ENCODE data around the gene RAB6B.

RAB6B gene

GRCh38 chr3:133921592-133921991, 25.9 kb upstream of the RAB6B start:
- DNase-seq (ENCODE audit: low read depth): no peak
- H3K4me3 ChIP-seq (ENCODE audit: low read length): no peak overlapping the region
- TF ChIP-seq, protein P1, sequence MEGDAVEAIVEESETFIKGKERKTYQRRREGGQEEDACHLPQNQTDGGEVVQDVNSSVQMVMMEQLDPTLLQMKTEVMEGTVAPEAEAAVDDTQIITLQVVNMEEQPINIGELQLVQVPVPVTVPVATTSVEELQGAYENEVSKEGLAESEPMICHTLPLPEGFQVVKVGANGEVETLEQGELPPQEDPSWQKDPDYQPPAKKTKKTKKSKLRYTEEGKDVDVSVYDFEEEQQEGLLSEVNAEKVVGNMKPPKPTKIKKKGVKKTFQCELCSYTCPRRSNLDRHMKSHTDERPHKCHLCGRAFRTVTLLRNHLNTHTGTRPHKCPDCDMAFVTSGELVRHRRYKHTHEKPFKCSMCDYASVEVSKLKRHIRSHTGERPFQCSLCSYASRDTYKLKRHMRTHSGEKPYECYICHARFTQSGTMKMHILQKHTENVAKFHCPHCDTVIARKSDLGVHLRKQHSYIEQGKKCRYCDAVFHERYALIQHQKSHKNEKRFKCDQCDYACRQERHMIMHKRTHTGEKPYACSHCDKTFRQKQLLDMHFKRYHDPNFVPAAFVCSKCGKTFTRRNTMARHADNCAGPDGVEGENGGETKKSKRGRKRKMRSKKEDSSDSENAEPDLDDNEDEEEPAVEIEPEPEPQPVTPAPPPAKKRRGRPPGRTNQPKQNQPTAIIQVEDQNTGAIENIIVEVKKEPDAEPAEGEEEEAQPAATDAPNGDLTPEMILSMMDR (conservative IDR thresholded peaks at IDR 0.05; ENCODE audit: low read length): no peak

DNA sequence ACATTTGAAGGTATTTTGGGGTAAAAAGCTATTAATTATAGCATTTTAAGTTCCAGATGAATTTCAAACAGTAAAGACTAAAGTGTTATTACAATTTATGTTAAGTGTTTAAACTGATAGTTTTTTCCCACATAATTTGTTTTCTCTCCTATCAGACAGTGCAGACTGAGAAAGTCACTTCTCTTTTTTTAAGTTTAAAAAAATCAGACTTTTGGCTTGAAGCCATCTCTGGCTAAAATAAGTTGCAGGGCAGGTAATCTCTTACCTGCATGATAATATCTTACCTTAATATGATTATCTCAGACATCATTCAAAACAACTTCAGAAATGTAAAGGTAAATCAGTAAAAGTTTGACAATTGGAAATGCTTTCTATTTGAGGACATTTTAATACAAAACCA, 21.5 kb upstream of the RAB6B start:
- TF ChIP-seq, protein P1 (conservative IDR thresholded peaks at IDR 0.05; ENCODE audit: low read length): no peak
- no peak overlapping the region for H3K4me3 ChIP-seq (ENCODE audit: low read length)
- DNase-seq (ENCODE audit: low read depth): no peak

- no peak overlapping the region for H3K4me3 ChIP-seq (ENCODE audit: low read length)
- TF ChIP-seq, protein P1 (conservative IDR thresholded peaks at IDR 0.05; ENCODE audit: low read length): no peak
- DNase-seq (ENCODE audit: low read depth): no peak
These were observed 20.3 kb upstream of the RAB6B start for GRCh38 chr3:133915685-133916658.

DNA sequence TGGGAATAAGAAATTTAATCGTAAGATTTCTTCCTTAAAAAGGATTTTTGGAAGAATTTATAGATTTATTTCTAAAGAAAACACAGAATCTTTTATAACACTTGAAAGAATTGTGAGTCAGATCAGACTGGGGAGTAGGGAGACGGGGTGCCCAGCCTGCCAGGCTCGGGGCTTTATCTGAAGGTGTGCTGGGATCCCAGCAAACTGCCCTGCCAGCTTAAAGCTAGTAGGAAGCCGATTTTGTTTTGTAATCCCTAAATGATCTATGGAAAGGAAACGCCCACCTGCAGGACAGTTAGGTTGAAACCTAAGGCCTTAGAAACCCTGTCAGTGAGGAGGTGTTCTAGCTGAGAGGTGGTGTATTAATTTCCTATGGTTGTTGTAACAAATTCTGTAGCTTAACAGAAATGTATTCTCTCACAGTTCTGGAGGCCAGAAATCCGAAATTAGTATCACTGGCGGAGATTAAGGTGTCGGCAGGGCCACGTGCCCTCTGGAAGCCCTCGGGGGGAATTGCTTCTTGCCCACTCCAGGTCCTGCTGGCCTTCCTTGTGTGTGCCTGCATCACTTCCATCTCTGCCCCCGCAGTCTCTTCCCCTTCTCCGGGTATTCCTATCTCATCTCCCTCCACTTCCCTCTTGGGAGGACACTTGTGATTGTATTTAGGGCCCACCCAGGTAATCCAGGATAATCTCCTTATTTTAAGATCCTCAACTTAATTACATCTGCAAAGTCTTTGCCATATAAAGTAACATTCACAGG, 19.3 kb upstream of the RAB6B start:
- no peak overlapping the region for H3K4me3 ChIP-seq (ENCODE audit: low read length)
- TF ChIP-seq, protein P1 (conservative IDR thresholded peaks at IDR 0.05; ENCODE audit: low read length): no peak
- DNase-seq (ENCODE audit: low read depth): no peak

GRCh38 chr3:133910422-133910821, 14.7 kb upstream of the RAB6B start:
- TF ChIP-seq, protein P1 (conservative IDR thresholded peaks at IDR 0.05; ENCODE audit: low read length): peak; percentile 25
- DNase-seq (ENCODE audit: low read depth): no peak
- no peak overlapping the region for H3K4me3 ChIP-seq (ENCODE audit: low read length)

GRCh38 chr3:133905376-133905775, 9.7 kb upstream of the RAB6B start:
- TF ChIP-seq, protein P1 (conservative IDR thresholded peaks at IDR 0.05; ENCODE audit: low read length): no peak
- no peak overlapping the region for H3K4me3 ChIP-seq (ENCODE audit: low read length)
- no peak for DNase-seq (ENCODE audit: low read depth)

Measured in AG10803 (cell line).